Measurements from ENCODE around the gene AKT3. TPM values are rescaled to one million over a fixed set of nuclear protein-coding genes. Genes with fewer than 3 reads are reported as not detected.

Gene AKT3
- total and polyA plus RNA-seq, 8 donors: 5.5 to 100 (median 13.8) TPM

DNA sequence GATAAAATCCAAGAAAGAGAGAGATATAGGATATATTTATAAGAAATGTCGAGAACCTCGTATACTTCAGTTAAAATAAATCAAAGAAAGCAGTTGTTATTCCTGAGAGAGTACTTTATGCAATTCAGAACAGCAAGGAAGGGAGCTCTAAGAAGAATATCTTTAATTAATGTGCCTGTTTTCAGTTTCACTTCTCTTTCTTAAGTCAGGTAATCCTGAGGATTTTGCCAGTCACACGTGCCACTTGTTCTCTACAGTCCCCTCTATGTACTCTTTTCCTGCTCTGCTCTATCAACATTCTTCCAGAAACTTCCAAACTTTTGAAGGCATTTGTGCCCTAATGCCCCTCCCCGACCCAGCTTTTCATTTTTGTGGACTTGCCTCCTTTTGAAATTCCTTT lies 211.9 kb downstream of the AKT3 start:
- intact Hi-C loops (cut with DNase I; ENCODE audit: low total_unique reads): no loop called here
- peaks cover 0 to 9% (median 2%) of the 10 kb centered on the region in 4 donors for H3K9me3 ChIP-seq
- 60 to 73% (median 65%) methylated on average over 4 of the region's 4 CpGs for WGBS, 5 donors
- TF ChIP-seq POLR2A (IDR thresholded peaks at IDR 0.05): no peak
- H3K27ac ChIP-seq: no peak overlapping the region
- peaks cover 0 to 17% (median 4%) of the 10 kb centered on the region in 4 donors for H3K36me3 ChIP-seq
- no peaks in the 10 kb centered on the region for H3K27me3 ChIP-seq
- H3K4me3 ChIP-seq: no peak overlapping the region
- no peaks in the 10 kb centered on the region for H3K4me1 ChIP-seq
- DNase-seq: no peak

DNA sequence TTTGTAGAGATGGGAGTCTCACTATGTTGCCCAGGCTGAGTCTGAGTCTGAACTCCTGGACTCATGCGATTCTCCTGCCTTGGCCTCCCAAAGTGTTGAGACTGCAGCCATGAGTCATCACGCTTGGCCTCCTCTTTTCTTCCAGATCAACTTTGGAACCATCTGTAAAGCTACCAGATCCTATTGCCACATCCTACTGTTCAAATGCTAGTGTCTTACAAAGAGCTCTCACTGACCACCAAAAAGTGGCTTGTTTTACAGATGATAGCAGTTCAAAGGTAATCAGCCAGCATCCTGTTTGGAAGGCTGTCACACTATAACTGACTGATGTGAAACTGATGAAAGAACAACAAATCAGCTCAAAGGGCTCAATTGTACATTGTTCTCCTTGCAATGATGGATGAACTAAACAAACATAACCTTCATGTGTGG lies 221.6 kb downstream of the AKT3 start:
- H3K36me3 ChIP-seq: peaks cover 0 to 11% (median 4%) of the 10 kb centered on the region in 4 donors
- H3K4me3 ChIP-seq: no peak overlapping the region
- no peak overlapping the region for H3K27ac ChIP-seq
- intact Hi-C loops (cut with DNase I; ENCODE audit: low total_unique reads): no loop called here
- H3K9me3 ChIP-seq: peaks cover 0 to 4% (median 0%) of the 10 kb centered on the region in 4 donors
- WGBS, 5 donors: 93 to 100% (median 96%) methylated on average over 2 of the region's 2 CpGs
- no peaks in the 10 kb centered on the region for H3K27me3 ChIP-seq
- TF ChIP-seq, protein P1, sequence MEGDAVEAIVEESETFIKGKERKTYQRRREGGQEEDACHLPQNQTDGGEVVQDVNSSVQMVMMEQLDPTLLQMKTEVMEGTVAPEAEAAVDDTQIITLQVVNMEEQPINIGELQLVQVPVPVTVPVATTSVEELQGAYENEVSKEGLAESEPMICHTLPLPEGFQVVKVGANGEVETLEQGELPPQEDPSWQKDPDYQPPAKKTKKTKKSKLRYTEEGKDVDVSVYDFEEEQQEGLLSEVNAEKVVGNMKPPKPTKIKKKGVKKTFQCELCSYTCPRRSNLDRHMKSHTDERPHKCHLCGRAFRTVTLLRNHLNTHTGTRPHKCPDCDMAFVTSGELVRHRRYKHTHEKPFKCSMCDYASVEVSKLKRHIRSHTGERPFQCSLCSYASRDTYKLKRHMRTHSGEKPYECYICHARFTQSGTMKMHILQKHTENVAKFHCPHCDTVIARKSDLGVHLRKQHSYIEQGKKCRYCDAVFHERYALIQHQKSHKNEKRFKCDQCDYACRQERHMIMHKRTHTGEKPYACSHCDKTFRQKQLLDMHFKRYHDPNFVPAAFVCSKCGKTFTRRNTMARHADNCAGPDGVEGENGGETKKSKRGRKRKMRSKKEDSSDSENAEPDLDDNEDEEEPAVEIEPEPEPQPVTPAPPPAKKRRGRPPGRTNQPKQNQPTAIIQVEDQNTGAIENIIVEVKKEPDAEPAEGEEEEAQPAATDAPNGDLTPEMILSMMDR (IDR thresholded peaks at IDR 0.05): no peak
- no peak for DNase-seq
- H3K4me1 ChIP-seq: no peaks in the 10 kb centered on the region

DNA sequence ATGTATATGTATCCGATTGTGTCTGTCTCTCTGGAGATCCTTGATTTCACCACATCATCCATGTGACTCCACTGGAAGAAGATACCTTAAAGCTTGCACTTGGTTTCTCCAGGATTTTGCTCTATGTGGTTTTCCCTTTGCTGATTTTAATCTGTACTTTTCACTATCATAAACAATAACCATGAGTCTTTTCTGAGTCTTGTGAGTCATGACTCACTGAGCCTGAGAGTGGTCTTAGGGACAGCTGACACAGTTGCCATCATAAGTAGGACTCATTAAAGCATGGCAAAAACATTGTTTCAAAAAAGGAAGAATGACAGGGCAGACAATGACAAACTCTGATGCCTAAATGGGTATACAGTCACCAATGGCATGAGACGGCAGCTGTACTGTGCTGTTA lies 226.2 kb downstream of the AKT3 start:
- no peak for DNase-seq
- H3K27ac ChIP-seq: no peak overlapping the region
- WGBS, 5 donors: 77 to 98% (median 96%) methylated on average over 2 of the region's 2 CpGs
- no peaks in the 10 kb centered on the region for H3K4me1 ChIP-seq
- peaks cover 0 to 19% (median 4%) of the 10 kb centered on the region in 4 donors for H3K36me3 ChIP-seq
- TF ChIP-seq POLR2A (IDR thresholded peaks at IDR 0.05): no peak
- TF ChIP-seq POLR2AphosphoS5 (IDR thresholded peaks at IDR 0.05): no peak
- TF ChIP-seq, protein P1 (IDR thresholded peaks at IDR 0.05): no peak
- no peak for TF ChIP-seq EP300 (IDR thresholded peaks at IDR 0.05)
- no peak overlapping the region for H3K4me3 ChIP-seq
- no peaks in the 10 kb centered on the region for H3K27me3 ChIP-seq
- H3K9me3 ChIP-seq: peaks cover 0 to 4% (median 0%) of the 10 kb centered on the region in 4 donors
- intact Hi-C loops (cut with DNase I; ENCODE audit: low total_unique reads): no loop called here

DNA sequence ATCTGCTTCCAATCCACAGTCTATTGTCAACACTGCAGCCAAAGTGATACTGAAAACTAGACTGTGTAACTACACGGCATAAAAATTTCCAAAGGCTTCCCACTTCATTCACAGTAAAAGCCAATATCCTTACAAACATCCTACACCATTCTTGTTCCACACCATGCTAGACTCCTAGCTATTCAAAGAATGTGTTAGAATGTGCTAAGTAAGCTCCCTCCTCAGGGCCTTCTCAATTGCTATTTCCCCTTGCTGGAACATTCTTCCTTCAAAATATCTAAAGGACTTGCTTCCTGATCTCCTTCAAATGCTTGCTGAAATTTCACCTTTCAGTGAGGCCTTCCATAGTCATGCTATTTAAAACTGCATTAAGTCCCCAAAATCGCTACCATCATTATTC lies 228.1 kb downstream of the AKT3 start:
- Histone ChIP-seq H3K9me3 (peaks cover 0 to 4% (median 0%) of the 10 kb centered on the region in 4 donors), H3K36me3 (peaks cover 0 to 19% (median 4%) of the 10 kb centered on the region in 4 donors), H3K27ac (no peak overlapping the region), H3K27me3 (no peaks in the 10 kb centered on the region), H3K4me3 (no peak overlapping the region), H3K4me1 (no peaks in the 10 kb centered on the region)
- WGBS, 5 donors: 79 to 93% (median 85%) methylated on average over 2 of the region's 2 CpGs
- intact Hi-C loops (cut with DNase I; ENCODE audit: low total_unique reads): no loop called here
- no peak for DNase-seq
- no peak for TF ChIP-seq POLR2AphosphoS5 (IDR thresholded peaks at IDR 0.05)
- TF ChIP-seq, protein P1 (IDR thresholded peaks at IDR 0.05): no peak
- TF ChIP-seq EP300 (IDR thresholded peaks at IDR 0.05): no peak
- no peak for TF ChIP-seq POLR2A (IDR thresholded peaks at IDR 0.05)

DNA sequence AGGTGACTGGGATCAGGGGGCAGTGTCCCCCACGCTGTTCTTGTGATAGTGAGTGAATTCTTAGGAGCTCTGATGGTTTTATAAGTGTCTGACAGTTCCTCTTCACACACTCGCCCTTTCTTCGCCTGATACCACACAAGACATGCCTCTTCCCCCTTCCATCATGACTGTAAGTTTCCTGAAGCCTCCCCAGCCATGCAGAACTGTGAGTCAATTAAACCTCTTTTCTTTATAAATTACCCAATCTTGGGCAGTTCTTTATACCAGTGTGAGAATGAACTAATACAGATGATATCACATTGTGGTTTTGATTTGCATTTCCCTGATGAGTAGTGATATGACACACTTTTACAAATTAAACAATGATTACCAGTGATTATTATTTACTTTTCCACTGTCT lies 229.9 kb downstream of the AKT3 start:
- Histone ChIP-seq H3K9me3 (peaks cover 0 to 4% (median 0%) of the 10 kb centered on the region in 4 donors), H3K4me3 (no peak overlapping the region), H3K4me1 (no peaks in the 10 kb centered on the region), H3K36me3 (peaks cover 0 to 15% (median 4%) of the 10 kb centered on the region in 4 donors), H3K27ac (no peak overlapping the region), H3K27me3 (no peaks in the 10 kb centered on the region)
- TF ChIP-seq, protein P1 (IDR thresholded peaks at IDR 0.05): no peak
- TF ChIP-seq POLR2AphosphoS5 (IDR thresholded peaks at IDR 0.05) (no peak), EP300 (IDR thresholded peaks at IDR 0.05) (no peak), POLR2A (IDR thresholded peaks at IDR 0.05) (no peak)
- intact Hi-C loops (cut with DNase I; ENCODE audit: low total_unique reads): no loop called here
- WGBS, 5 donors: 60 to 83% (median 74%) methylated on average over 3 of the region's 3 CpGs
- DNase-seq: no peak
